ENCODE measurements around the gene CCDC13. TPM values are rescaled to one million over a fixed set of nuclear protein-coding genes. Genes with fewer than 3 reads are reported as not detected.
A peak's percentile ranks its signal among the peaks of the same experiment; 100 is the strongest.

CCDC13 gene
- total and polyA plus RNA-seq, 2 experiments from 2014 or later: 0.22 to 1.1 TPM

DNA sequence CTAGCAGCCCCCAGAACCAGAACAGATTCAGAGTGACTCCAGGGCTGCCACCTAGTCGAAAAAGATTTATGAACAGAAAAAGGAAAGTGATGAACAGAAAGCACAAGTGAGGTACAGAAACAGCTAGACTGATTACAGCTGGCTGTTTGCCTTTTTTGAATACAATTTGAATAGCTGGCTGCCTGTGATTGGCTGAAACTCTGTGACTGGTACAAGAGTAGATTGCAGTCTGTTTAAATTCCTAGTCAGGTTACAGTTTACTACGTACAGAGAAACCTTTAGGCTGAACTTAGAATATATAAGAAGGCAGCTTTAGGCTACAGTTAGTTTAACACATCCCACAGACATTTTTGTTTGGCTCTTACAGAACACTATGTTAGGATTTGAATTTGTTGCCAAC lies 10.0 kb downstream of the CCDC13 start:
- H3K27me3 ChIP-seq (replicated peaks; ENCODE audit: insufficient read depth): no peaks in the 10 kb centered on the region
- H3K4me1 ChIP-seq (ENCODE audit: insufficient read depth): peaks cover 24% of the 10 kb centered on the region
- no peak overlapping the region for H3K27ac ChIP-seq
- peaks cover 19% of the 10 kb centered on the region; the same call in 1 of the 2 replicates for H3F3A ChIP-seq (ENCODE audit: insufficient read depth)
- H3K9ac ChIP-seq: no peak overlapping the region
- no peaks in the 10 kb centered on the region for H3K79me2 ChIP-seq (ENCODE audit: insufficient read depth)
- DNase-seq: peak; percentile 57
- no peaks in the 10 kb centered on the region for H3K36me3 ChIP-seq (ENCODE audit: low read depth)
- TF ChIP-seq EZH2 (IDR thresholded peaks at IDR 0.05; ENCODE audit: insufficient read depth, poor library complexity, severe bottlenecking) (no peak), EZH2phosphoT487 (IDR thresholded peaks at IDR 0.05; ENCODE audit: insufficient read depth, low read depth) (no peak)
- in situ Hi-C loops (cut with MboI): no loop called here
- 52 to 64% methylated on average over 2 of the region's 2 CpGs for WGBS, 2 experiments (ENCODE audit: low coverage in 1 of 2, low lambda C conversion rate in 2 of 2, missing lambda C conversion rate in 2 of 2)
- no peaks in the 10 kb centered on the region for H3K9me2 ChIP-seq (ENCODE audit: insufficient read depth)
- no peaks in the 10 kb centered on the region for H3K9me3 ChIP-seq (ENCODE audit: low read depth)
- peak overlapping the region; percentile 20; the same call in 1 of the 2 replicates for H2AFZ ChIP-seq
- no peak overlapping the region for H3K4me3 ChIP-seq
- no peaks in the 10 kb centered on the region for H4K20me1 ChIP-seq (ENCODE audit: insufficient read depth)
- H3K4me2 ChIP-seq (ENCODE audit: unreplicated experiment): no peak overlapping the region

- Histone ChIP-seq H3K4me1 (ENCODE audit: insufficient read depth) (peaks cover 24% of the 10 kb centered on the region), H3F3A (ENCODE audit: insufficient read depth) (peaks cover 19% of the 10 kb centered on the region; the same call in 1 of the 2 replicates), H3K27ac (no peak overlapping the region), H3K9me2 (ENCODE audit: insufficient read depth) (no peaks in the 10 kb centered on the region), H3K9ac (no peak overlapping the region), H3K79me2 (ENCODE audit: insufficient read depth) (no peaks in the 10 kb centered on the region), H2AFZ (no peak overlapping the region), H4K20me1 (ENCODE audit: insufficient read depth) (no peaks in the 10 kb centered on the region), H3K36me3 (ENCODE audit: low read depth) (no peaks in the 10 kb centered on the region), H3K27me3 (replicated peaks; ENCODE audit: insufficient read depth) (no peaks in the 10 kb centered on the region), H3K9me3 (ENCODE audit: low read depth) (no peaks in the 10 kb centered on the region), H3K4me3 (no peak overlapping the region), H3K4me2 (ENCODE audit: unreplicated experiment) (no peak overlapping the region)
- in situ Hi-C loops (cut with MboI): no loop called here
- peak; percentile 29 for DNase-seq
- 63 to 65% methylated on average over 6 of the region's 6 CpGs for WGBS, 2 experiments (ENCODE audit: low coverage in 1 of 2, low lambda C conversion rate in 2 of 2, missing lambda C conversion rate in 2 of 2)
- TF ChIP-seq EZH2phosphoT487 (IDR thresholded peaks at IDR 0.05; ENCODE audit: insufficient read depth, low read depth) (no peak), EZH2 (IDR thresholded peaks at IDR 0.05; ENCODE audit: insufficient read depth, poor library complexity, severe bottlenecking) (no peak)
Measured at GRCh38 chr3:42762046-42762724, 10.9 kb downstream of the CCDC13 start.

GRCh38 chr3:42758126-42758525 lies 14.9 kb downstream of the CCDC13 start:
- WGBS, 2 experiments (ENCODE audit: low coverage in 1 of 2, low lambda C conversion rate in 2 of 2, missing lambda C conversion rate in 2 of 2): 84 to 85% methylated on average over 11 of the region's 11 CpGs
- in situ Hi-C loops (cut with MboI): no loop called here
- H3K9me2 ChIP-seq (ENCODE audit: insufficient read depth): no peaks in the 10 kb centered on the region
- H3K79me2 ChIP-seq (ENCODE audit: insufficient read depth): no peaks in the 10 kb centered on the region
- H3K9me3 ChIP-seq (ENCODE audit: low read depth): no peaks in the 10 kb centered on the region
- no peak overlapping the region for H2AFZ ChIP-seq
- no peaks in the 10 kb centered on the region for H3K36me3 ChIP-seq (ENCODE audit: low read depth)
- H3K27ac ChIP-seq: no peak overlapping the region
- peaks cover 22% of the 10 kb centered on the region for H3K4me1 ChIP-seq (ENCODE audit: insufficient read depth)
- peaks cover 19% of the 10 kb centered on the region; the same call in 1 of the 2 replicates for H3F3A ChIP-seq (ENCODE audit: insufficient read depth)
- no peaks in the 10 kb centered on the region for H3K27me3 ChIP-seq (replicated peaks; ENCODE audit: insufficient read depth)
- H3K4me2 ChIP-seq (ENCODE audit: unreplicated experiment): no peak overlapping the region
- TF ChIP-seq EZH2phosphoT487 (IDR thresholded peaks at IDR 0.05; ENCODE audit: insufficient read depth, low read depth) (no peak), EZH2 (IDR thresholded peaks at IDR 0.05; ENCODE audit: insufficient read depth, poor library complexity, severe bottlenecking) (no peak)
- H4K20me1 ChIP-seq (ENCODE audit: insufficient read depth): no peaks in the 10 kb centered on the region
- no peak overlapping the region for H3K9ac ChIP-seq
- DNase-seq: no peak
- no peak overlapping the region for H3K4me3 ChIP-seq

- Histone ChIP-seq H3K79me2 (ENCODE audit: insufficient read depth) (no peaks in the 10 kb centered on the region), H3K9me2 (ENCODE audit: insufficient read depth) (no peaks in the 10 kb centered on the region), H3F3A (ENCODE audit: insufficient read depth) (peaks cover 19% of the 10 kb centered on the region; the same call in 1 of the 2 replicates), H3K4me3 (no peak overlapping the region), H3K4me2 (ENCODE audit: unreplicated experiment) (no peak overlapping the region), H3K27ac (no peak overlapping the region), H4K20me1 (ENCODE audit: insufficient read depth) (no peaks in the 10 kb centered on the region), H2AFZ (no peak overlapping the region), H3K9ac (no peak overlapping the region), H3K36me3 (ENCODE audit: low read depth) (no peaks in the 10 kb centered on the region), H3K27me3 (replicated peaks; ENCODE audit: insufficient read depth) (no peaks in the 10 kb centered on the region), H3K4me1 (ENCODE audit: insufficient read depth) (peaks cover 9% of the 10 kb centered on the region; the same call in 1 of the 2 replicates), H3K9me3 (ENCODE audit: low read depth) (no peaks in the 10 kb centered on the region)
- in situ Hi-C loops (cut with MboI): no loop called here
- 89% methylated on average over 6 of the region's 6 CpGs for WGBS, 2 experiments (ENCODE audit: low coverage in 1 of 2, low lambda C conversion rate in 2 of 2, missing lambda C conversion rate in 2 of 2)
- TF ChIP-seq EZH2phosphoT487 (IDR thresholded peaks at IDR 0.05; ENCODE audit: insufficient read depth, low read depth) (no peak), EZH2 (IDR thresholded peaks at IDR 0.05; ENCODE audit: insufficient read depth, poor library complexity, severe bottlenecking) (no peak)
- no peak for DNase-seq
Measured at GRCh38 chr3:42756681-42757213, 16.3 kb downstream of the CCDC13 start.

Data from GM23248 (cell line).